ENCODE data around the gene LLGL1.

DNA sequence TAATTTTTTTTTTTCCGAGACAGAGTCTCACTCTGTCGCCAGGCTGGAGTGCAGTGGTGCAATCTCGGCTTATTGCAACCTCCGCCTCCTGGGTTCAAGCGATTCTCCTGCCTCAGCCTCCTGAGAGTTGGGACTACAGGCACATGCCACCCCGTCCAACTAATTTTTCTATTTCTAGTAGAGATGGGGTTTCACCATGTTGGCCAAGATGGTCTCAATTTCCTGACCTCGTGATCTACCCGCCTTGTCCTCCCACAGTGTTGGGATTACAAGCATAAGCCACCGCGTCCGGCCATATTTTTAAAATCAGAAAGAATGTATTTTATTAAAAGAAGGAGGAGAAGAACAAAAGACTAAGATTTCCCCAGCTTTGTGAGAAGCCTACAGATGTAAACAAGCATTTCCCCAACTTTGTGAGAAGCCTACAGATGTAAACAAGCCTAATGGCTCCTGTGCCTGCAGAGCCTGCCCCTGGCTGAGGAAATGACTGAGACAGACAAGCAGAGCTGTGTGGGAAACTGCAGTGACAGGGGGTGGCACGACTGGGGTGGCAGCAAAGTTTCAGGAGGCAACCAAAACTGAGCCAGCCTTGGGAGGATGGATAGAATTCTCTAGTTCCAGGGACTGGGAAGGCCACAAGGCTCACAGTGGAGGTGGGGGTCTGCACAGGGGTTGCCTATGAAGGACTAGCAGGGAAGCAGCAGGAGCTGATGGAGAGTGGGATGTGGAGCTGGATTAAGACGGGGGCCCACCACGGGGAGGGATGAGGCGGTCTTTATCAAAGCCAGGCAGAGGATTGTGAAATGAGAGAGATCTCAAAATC, 66.5 kb downstream of the LLGL1 start:
- TF ChIP-seq CTCF (IDR thresholded peaks at IDR 0.05; ENCODE audit: insufficient read depth, low read depth, low read length) (no peak), EZH2 (IDR thresholded peaks at IDR 0.05; ENCODE audit: insufficient read depth, low read length) (no peak)

All from astrocyte (in vitro differentiated cells and primary cell).